Activated T-cell treated with anti-CD3 and anti-CD28 coated beads, Interleukin-2, amount 50 U/mL, for 72 hours (primary cell): ENCODE results near the gene NBAS. TPM values are rescaled to one million over a fixed set of nuclear protein-coding genes. Genes with fewer than 3 reads are reported as not detected.

Experiments used
- ATAC-seq, 2 donors: fragments of 150-1000 bp; cut with Tn5 transposase; replicated peaks in 1 of 2; 2 replicates each; pipeline ENCODE4 v1.10.0; 2021; ENCODE audit warnings: moderate library complexity in 2 of 2, mild to moderate bottlenecking in 1 of 2
- DNase-seq, 2 donors: peaks; one replicate each; pipeline ENCODE4 v3.0.0; 2021 to 2022; ENCODE audit warnings: mixed read lengths in 1 of 2
- H3K27ac Mint-ChIP-seq: one replicate; pipeline ENCODE4 v1.8.0; 2022; ENCODE audit warnings: mild to moderate bottlenecking, moderate library complexity, mixed read lengths
- H3K27me3 Mint-ChIP-seq: one replicate; pipeline ENCODE4 v1.8.0; 2022; ENCODE audit warnings: low read depth, mixed read lengths
- H3K36me3 Mint-ChIP-seq, 2 donors: one replicate each; pipeline ENCODE4 v1.8.0; 2022; ENCODE audit warnings: mixed read lengths in 2 of 2, mild to moderate bottlenecking in 1 of 2; ENCODE audit not compliant: insufficient read depth in 2 of 2
- H3K4me1 Mint-ChIP-seq: one replicate; pipeline ENCODE4 v1.8.0; 2022; ENCODE audit warnings: low read depth, mixed read lengths
- H3K4me3 Mint-ChIP-seq, 2 donors: one replicate each; pipeline ENCODE4 v1.8.0; 2022; ENCODE audit warnings: mild to moderate bottlenecking in 2 of 2, mixed read lengths in 2 of 2, moderate library complexity in 2 of 2
- H3K9me3 Mint-ChIP-seq, 2 donors: one replicate each; pipeline ENCODE4 v1.8.0; 2022; ENCODE audit warnings: mixed read lengths in 2 of 2
- total RNA-seq, 2 donors: library from RNA; stranded (reverse); gene quantifications; one replicate each; pipeline ENCODE4 v1.2.3, GENCODE V29; 2022

The NBAS gene
- 10 to 100 TPM; 45.9 to 50.8 TPM for total RNA-seq

- peak; percentile 72 to 76 for DNase-seq
- Mint-ChIP-seq H3K27me3 (no peaks in the 10 kb centered on the region), H3K4me3 (peak within 1 kb of the TSS; percentile 97), H3K27ac (peak within 1 kb of the TSS; percentile 92), H3K36me3 (peaks cover 2 to 5% of the 10 kb centered on the region in 2 donors), H3K4me1 (peaks cover 48% of the 10 kb centered on the region), H3K9me3 (no peaks in the 10 kb centered on the region)
- ATAC-seq: peak; percentile 87 to 89
These were observed at the start of gene NBAS for GRCh38 chr2:15560988-15561573. NBAS (minus strand) TSS chr2:15561334; CDS start chr2:15561304, 30 bp downstream.

- DNase-seq (no peak), ATAC-seq (no peak)
- H3K9me3 Mint-ChIP-seq: no peaks in the 10 kb centered on the region
- H3K4me3 Mint-ChIP-seq: no peak overlapping the region
- peaks cover 7 to 34% of the 10 kb centered on the region in 2 donors for H3K36me3 Mint-ChIP-seq
- no peaks in the 10 kb centered on the region for H3K4me1 Mint-ChIP-seq
- H3K27ac Mint-ChIP-seq: peak overlapping the region; percentile 66
- H3K27me3 Mint-ChIP-seq: no peaks in the 10 kb centered on the region
These were observed 49.4 kb upstream of the NBAS start for GRCh38 chr2:15610430-15610952.

GRCh38 chr2:15609341-15610042 is 48.4 kb upstream of the NBAS start:
- H3K4me1 Mint-ChIP-seq: no peaks in the 10 kb centered on the region
- no peaks in the 10 kb centered on the region for H3K27me3 Mint-ChIP-seq
- peak overlapping the region; percentile 66 for H3K27ac Mint-ChIP-seq
- ATAC-seq: no peak
- H3K4me3 Mint-ChIP-seq: no peak overlapping the region
- H3K36me3 Mint-ChIP-seq: peaks cover 13 to 43% of the 10 kb centered on the region in 2 donors
- DNase-seq: no peak
- H3K9me3 Mint-ChIP-seq: no peaks in the 10 kb centered on the region

GRCh38 chr2:15608392-15608761 is 47.2 kb upstream of the NBAS start:
- H3K9me3 Mint-ChIP-seq: no peaks in the 10 kb centered on the region
- no peak overlapping the region for H3K27ac Mint-ChIP-seq
- DNase-seq (no peak), ATAC-seq (no peak)
- H3K27me3 Mint-ChIP-seq: no peaks in the 10 kb centered on the region
- no peaks in the 10 kb centered on the region for H3K4me1 Mint-ChIP-seq
- peaks cover 11 to 45% of the 10 kb centered on the region in 2 donors for H3K36me3 Mint-ChIP-seq
- H3K4me3 Mint-ChIP-seq: no peak overlapping the region

- no peak for ATAC-seq
- peaks cover 10 to 44% of the 10 kb centered on the region in 2 donors for H3K36me3 Mint-ChIP-seq
- DNase-seq: no peak
- H3K9me3 Mint-ChIP-seq: no peaks in the 10 kb centered on the region
- no peak overlapping the region for H3K4me3 Mint-ChIP-seq
- no peak overlapping the region for H3K27ac Mint-ChIP-seq
- no peaks in the 10 kb centered on the region for H3K4me1 Mint-ChIP-seq
- H3K27me3 Mint-ChIP-seq: no peaks in the 10 kb centered on the region
These were observed 46.7 kb upstream of the NBAS start for GRCh38 chr2:15607709-15608391.

GRCh38 chr2:15606481-15607441 is 45.6 kb upstream of the NBAS start:
- H3K27ac Mint-ChIP-seq: no peak overlapping the region
- H3K36me3 Mint-ChIP-seq: peaks cover 10 to 49% of the 10 kb centered on the region in 2 donors
- H3K4me3 Mint-ChIP-seq: no peak overlapping the region
- no peaks in the 10 kb centered on the region for H3K27me3 Mint-ChIP-seq
- no peaks in the 10 kb centered on the region for H3K9me3 Mint-ChIP-seq
- no peak for ATAC-seq
- no peaks in the 10 kb centered on the region for H3K4me1 Mint-ChIP-seq
- no peak for DNase-seq

GRCh38 chr2:15605721-15606120 is 44.6 kb upstream of the NBAS start:
- Mint-ChIP-seq H3K27me3 (no peaks in the 10 kb centered on the region), H3K4me3 (no peak overlapping the region), H3K9me3 (no peaks in the 10 kb centered on the region), H3K27ac (no peak overlapping the region), H3K4me1 (no peaks in the 10 kb centered on the region), H3K36me3 (peaks cover 12 to 53% of the 10 kb centered on the region in 2 donors)
- DNase-seq (no peak), ATAC-seq (no peak)

GRCh38 chr2:15603948-15604347 is 42.8 kb upstream of the NBAS start:
- H3K4me3 Mint-ChIP-seq: no peak overlapping the region
- DNase-seq (no peak), ATAC-seq (no peak)
- H3K27ac Mint-ChIP-seq: no peak overlapping the region
- no peaks in the 10 kb centered on the region for H3K9me3 Mint-ChIP-seq
- H3K36me3 Mint-ChIP-seq: peaks cover 15 to 44% of the 10 kb centered on the region in 2 donors
- no peaks in the 10 kb centered on the region for H3K27me3 Mint-ChIP-seq
- no peaks in the 10 kb centered on the region for H3K4me1 Mint-ChIP-seq

- H3K4me1 Mint-ChIP-seq: no peaks in the 10 kb centered on the region
- H3K27me3 Mint-ChIP-seq: no peaks in the 10 kb centered on the region
- H3K9me3 Mint-ChIP-seq: no peaks in the 10 kb centered on the region
- H3K4me3 Mint-ChIP-seq: no peak overlapping the region
- no peak overlapping the region for H3K27ac Mint-ChIP-seq
- ATAC-seq: no peak
- no peak for DNase-seq
- peaks cover 16 to 44% of the 10 kb centered on the region in 2 donors for H3K36me3 Mint-ChIP-seq
These were observed 42.1 kb upstream of the NBAS start for GRCh38 chr2:15603044-15603765.

- no peaks in the 10 kb centered on the region for H3K4me1 Mint-ChIP-seq
- DNase-seq (no peak), ATAC-seq (no peak)
- no peak overlapping the region for H3K4me3 Mint-ChIP-seq
- H3K9me3 Mint-ChIP-seq: no peaks in the 10 kb centered on the region
- peaks cover 16 to 41% of the 10 kb centered on the region in 2 donors for H3K36me3 Mint-ChIP-seq
- H3K27ac Mint-ChIP-seq: no peak overlapping the region
- no peaks in the 10 kb centered on the region for H3K27me3 Mint-ChIP-seq
These were observed 41.3 kb upstream of the NBAS start for GRCh38 chr2:15602393-15602792.

- Mint-ChIP-seq H3K36me3 (peaks cover 18 to 43% of the 10 kb centered on the region in 2 donors), H3K9me3 (no peaks in the 10 kb centered on the region), H3K4me1 (no peaks in the 10 kb centered on the region), H3K27me3 (no peaks in the 10 kb centered on the region), H3K27ac (no peak overlapping the region), H3K4me3 (no peak overlapping the region)
- DNase-seq (no peak), ATAC-seq (no peak)
These were observed 40.5 kb upstream of the NBAS start for GRCh38 chr2:15601681-15602080.

- H3K27ac Mint-ChIP-seq: no peak overlapping the region
- H3K4me3 Mint-ChIP-seq: no peak overlapping the region
- DNase-seq (no peak), ATAC-seq (no peak)
- no peaks in the 10 kb centered on the region for H3K4me1 Mint-ChIP-seq
- H3K36me3 Mint-ChIP-seq: peaks cover 12 to 44% of the 10 kb centered on the region in 2 donors
- H3K27me3 Mint-ChIP-seq: no peaks in the 10 kb centered on the region
- no peaks in the 10 kb centered on the region for H3K9me3 Mint-ChIP-seq
These were observed 38.9 kb upstream of the NBAS start for GRCh38 chr2:15599994-15600393.
